Mesenchymal stem cell (in vitro differentiated cells and primary cell): ENCODE measurements around the gene NEDD4L.

Experiments
- DNase-seq: peaks from one replicate; pipeline ENCODE4 v3.0.0-alpha.2; 2013
- H2AFZ ChIP-seq: one replicate; pipeline ENCODE4 v1.6.1; 2013; ENCODE audit warnings: low read depth, mild to moderate bottlenecking, control low read depth, inconsistent platforms, low read length, moderate library complexity
- H2AK5ac ChIP-seq: 2 replicates; pipeline ENCODE4 v1.6.1; 2013; ENCODE audit warnings: low read length, moderate library complexity, mild to moderate bottlenecking, inconsistent platforms; ENCODE audit not compliant: severe bottlenecking
- H2BK120ac ChIP-seq: one replicate; pipeline ENCODE4 v1.6.1; 2013; ENCODE audit warnings: low read depth, mild to moderate bottlenecking, inconsistent platforms, low read length, moderate library complexity
- H2BK12ac ChIP-seq, 2 experiments: one replicate each; pipeline ENCODE4 v1.6.1; 2013; ENCODE audit warnings: inconsistent platforms in 2 of 2, low read length in 2 of 2, mild to moderate bottlenecking in 2 of 2, moderate library complexity in 2 of 2, control low read depth in 1 of 2
- H2BK15ac ChIP-seq: one replicate; pipeline ENCODE4 v1.6.1; 2013; ENCODE audit warnings: mild to moderate bottlenecking, low read depth, inconsistent platforms; ENCODE audit not compliant: poor library complexity, severe bottlenecking
- H2BK5ac ChIP-seq: 2 replicates; pipeline ENCODE4 v1.6.1; 2013; ENCODE audit warnings: low read depth, mild to moderate bottlenecking, low read length, control low read depth, inconsistent platforms; ENCODE audit not compliant: poor library complexity, severe bottlenecking
- H3K14ac ChIP-seq, 2 experiments: one replicate each; pipeline ENCODE4 v1.6.1; 2013; ENCODE audit warnings: inconsistent platforms in 2 of 2, low read length in 2 of 2, control low read depth in 1 of 2, mild to moderate bottlenecking in 1 of 2, moderate library complexity in 1 of 2
- H3K18ac ChIP-seq, 2 experiments: one replicate each; pipeline ENCODE4 v1.6.1; 2013; ENCODE audit warnings: inconsistent platforms in 2 of 2, low read length in 2 of 2, control low read depth in 1 of 2, low read depth in 1 of 2, mild to moderate bottlenecking in 1 of 2
- H3K23ac ChIP-seq, 2 experiments: one replicate each; pipeline ENCODE4 v1.6.1; 2013; ENCODE audit warnings: inconsistent platforms in 2 of 2, low read length in 2 of 2, mild to moderate bottlenecking in 2 of 2, moderate library complexity in 2 of 2, control low read depth in 1 of 2
- H3K27ac ChIP-seq: 2 replicates; pipeline ENCODE4 v1.5.1; 2013; ENCODE audit warnings: mild to moderate bottlenecking, moderate library complexity, low read length, control low read depth, inconsistent platforms; ENCODE audit not compliant: poor library complexity, severe bottlenecking
- H3K27me3 ChIP-seq, 2 experiments: 2 replicates each; pipeline versions ENCODE4 v1.6.1 to v1.7.0; 2013; ENCODE audit warnings: low read length in 2 of 2, mild to moderate bottlenecking in 2 of 2, moderate library complexity in 2 of 2, control low read depth in 1 of 2, inconsistent platforms in 1 of 2; ENCODE audit not compliant: control insufficient read depth in 1 of 2, insufficient read depth in 1 of 2
- H3K36me3 ChIP-seq, 2 experiments: 2 replicates each; pipeline versions ENCODE4 v1.6.1 to v1.7.0; 2013; ENCODE audit warnings: low read length in 2 of 2, control low read depth in 1 of 2, inconsistent platforms in 1 of 2, low read depth in 1 of 2, mild to moderate bottlenecking in 1 of 2; ENCODE audit not compliant: insufficient read depth in 2 of 2, control insufficient read depth in 1 of 2
- H3K4ac ChIP-seq, 2 experiments: one replicate each; pipeline ENCODE4 v1.6.1; 2013; ENCODE audit warnings: inconsistent platforms in 2 of 2, low read length in 2 of 2, mild to moderate bottlenecking in 2 of 2, moderate library complexity in 2 of 2, control low read depth in 1 of 2, low read depth in 1 of 2
- H3K4me1 ChIP-seq: 2 replicates; pipeline ENCODE4 v1.6.1; 2013; ENCODE audit warnings: low read depth, low read length, control low read depth; ENCODE audit not compliant: control insufficient read depth, insufficient read depth
- H3K4me2 ChIP-seq: 2 replicates; pipeline ENCODE4 v1.6.1; 2013; ENCODE audit warnings: low read length, mild to moderate bottlenecking, inconsistent platforms; ENCODE audit not compliant: poor library complexity, severe bottlenecking
- H3K4me3 ChIP-seq, 2 experiments: 2 replicates each; pipeline versions ENCODE4 v1.5.1 to v1.7.0; 2013; ENCODE audit warnings: low read length in 2 of 2, mild to moderate bottlenecking in 2 of 2, control low read depth in 1 of 2, low read depth in 1 of 2; ENCODE audit not compliant: insufficient read depth in 1 of 2
- H3K79me1 ChIP-seq: replicated peaks from 2 replicates; pipeline ENCODE4 v1.6.1; 2013; ENCODE audit warnings: mild to moderate bottlenecking, control low read depth, low read length, inconsistent platforms; ENCODE audit not compliant: poor library complexity, severe bottlenecking
- H3K9ac ChIP-seq: 2 replicates; pipeline ENCODE4 v1.7.0; 2013; ENCODE audit warnings: mild to moderate bottlenecking, low read length, moderate library complexity
- H3K9me3 ChIP-seq: 2 replicates; pipeline ENCODE4 v1.7.0; 2013; ENCODE audit warnings: mild to moderate bottlenecking, low read length; ENCODE audit not compliant: control insufficient read depth
- H4K8ac ChIP-seq: one replicate; pipeline ENCODE4 v1.6.1; 2013; ENCODE audit warnings: inconsistent platforms, mild to moderate bottlenecking, low read length, moderate library complexity
- H4K91ac ChIP-seq: one replicate; pipeline ENCODE4 v1.6.1; 2013; ENCODE audit warnings: mild to moderate bottlenecking, low read length, inconsistent platforms
- WGBS: methylation state at CpG from one replicate; pipeline ENCODE4 v1.1.7; 2013; ENCODE audit warnings: mixed read lengths; 5-methylcytosine and 5-hydroxymethylcytosine counted together

Gene NEDD4L

DNA sequence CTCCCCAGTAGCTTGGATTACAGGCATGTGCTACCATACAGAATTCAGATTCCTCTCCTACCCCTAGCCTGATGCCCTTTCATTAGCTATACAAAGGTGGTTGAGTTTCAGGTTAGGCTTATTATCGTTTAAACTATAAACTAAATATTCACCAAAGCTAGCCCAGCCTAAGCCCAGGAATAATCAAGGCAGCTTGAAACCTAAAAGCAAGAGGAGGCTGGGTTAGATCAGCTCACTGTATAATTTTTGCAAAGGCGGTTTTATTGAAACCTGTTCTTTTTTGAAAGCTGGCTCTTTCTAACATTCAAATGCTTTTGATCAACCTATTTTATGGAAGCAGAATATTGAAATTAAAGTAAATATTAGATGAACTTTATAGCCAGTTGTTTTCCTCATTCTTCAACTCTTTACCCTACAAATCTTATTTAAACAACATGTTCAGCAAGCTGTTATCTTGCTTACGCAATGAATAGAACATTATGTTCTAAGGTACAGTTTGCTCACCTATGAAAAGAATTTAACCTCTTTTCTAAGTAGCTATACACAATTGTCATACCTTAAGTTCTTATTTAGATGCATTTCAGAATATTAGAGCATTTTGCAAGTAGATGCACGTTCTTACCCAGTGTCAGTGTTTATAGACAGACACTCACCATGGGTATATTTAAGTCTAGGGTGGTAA, 241.6 kb downstream of the NEDD4L start:
- Histone ChIP-seq H3K23ac (no peak overlapping the region), H3K27ac (no peak overlapping the region), H3K36me3 (no peaks in the 10 kb centered on the region), H3K4me3 (no peak overlapping the region), H3K9ac (no peak overlapping the region), H3K4me1 (peaks cover 2% of the 10 kb centered on the region), H2AFZ (no peak overlapping the region), H2BK5ac (no peak overlapping the region), H3K27me3 (no peaks in the 10 kb centered on the region), H2BK12ac (no peak overlapping the region), H2AK5ac (no peak overlapping the region), H3K79me1 (peaks cover 12% of the 10 kb centered on the region), H2BK120ac (no peak overlapping the region), H3K4ac (no peak overlapping the region), H3K14ac (no peak overlapping the region), H3K4me2 (no peak overlapping the region), H3K9me3 (no peaks in the 10 kb centered on the region), H3K18ac (no peak overlapping the region), H2BK15ac (no peak overlapping the region), H4K91ac (no peak overlapping the region), H4K8ac (no peak overlapping the region)
- DNase-seq: no peak
- 100% methylated on average over 1 of the region's 4 CpGs for WGBS

DNA sequence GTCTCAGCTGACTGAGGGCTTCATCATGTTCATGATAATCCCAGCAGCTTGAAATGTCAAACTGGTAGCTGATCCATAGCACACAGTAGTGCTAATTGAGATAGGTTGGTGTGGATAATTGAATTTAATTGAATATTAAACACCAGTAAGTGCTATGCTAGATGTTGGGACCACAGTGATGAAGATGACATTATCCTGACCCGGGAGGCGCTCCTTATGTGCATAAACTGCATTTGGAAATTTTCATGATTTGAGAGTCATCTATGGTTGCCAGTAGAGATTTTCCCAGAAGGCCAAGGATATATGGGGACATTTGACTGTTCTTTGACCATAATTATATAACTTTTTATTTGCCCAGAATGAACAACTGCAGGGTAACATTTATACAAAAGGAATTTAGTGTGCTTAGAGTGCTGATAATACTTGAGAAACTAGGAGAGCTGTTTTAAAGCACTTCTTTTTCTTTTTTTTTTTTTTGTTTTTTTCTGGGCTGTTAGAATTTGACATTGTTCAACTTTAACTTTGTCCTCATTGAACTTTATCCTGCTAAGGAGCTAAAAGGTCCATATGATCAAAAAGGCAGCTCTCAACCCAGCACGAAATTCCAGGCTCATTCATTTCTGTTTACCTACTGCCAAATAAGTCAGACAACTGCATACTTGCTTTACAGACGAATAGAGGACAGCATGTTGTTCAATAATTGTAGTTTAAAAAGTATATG, 242.8 kb downstream of the NEDD4L start:
- H3K9ac ChIP-seq: no peak overlapping the region
- no peak overlapping the region for H3K18ac ChIP-seq
- peaks cover 6% of the 10 kb centered on the region for H3K4me1 ChIP-seq
- peaks cover 0 to 4% of the 10 kb centered on the region in 2 experiments for H3K36me3 ChIP-seq
- H3K4me3 ChIP-seq: no peak overlapping the region
- no peaks in the 10 kb centered on the region for H3K9me3 ChIP-seq
- H3K4ac ChIP-seq: no peak overlapping the region
- DNase-seq: no peak
- no peak overlapping the region for H2BK120ac ChIP-seq
- H2AFZ ChIP-seq: no peak overlapping the region
- no peak overlapping the region for H2BK5ac ChIP-seq
- H3K23ac ChIP-seq: no peak overlapping the region
- H3K4me2 ChIP-seq: no peak overlapping the region
- WGBS: 100% methylated on average over 3 of the region's 4 CpGs
- H3K27ac ChIP-seq: no peak overlapping the region
- no peak overlapping the region for H2AK5ac ChIP-seq
- no peak overlapping the region for H4K91ac ChIP-seq
- no peak overlapping the region for H2BK12ac ChIP-seq
- H3K14ac ChIP-seq: no peak overlapping the region
- H3K27me3 ChIP-seq: no peaks in the 10 kb centered on the region
- no peak overlapping the region for H4K8ac ChIP-seq
- no peak overlapping the region for H2BK15ac ChIP-seq
- peaks cover 21% of the 10 kb centered on the region for H3K79me1 ChIP-seq

DNA sequence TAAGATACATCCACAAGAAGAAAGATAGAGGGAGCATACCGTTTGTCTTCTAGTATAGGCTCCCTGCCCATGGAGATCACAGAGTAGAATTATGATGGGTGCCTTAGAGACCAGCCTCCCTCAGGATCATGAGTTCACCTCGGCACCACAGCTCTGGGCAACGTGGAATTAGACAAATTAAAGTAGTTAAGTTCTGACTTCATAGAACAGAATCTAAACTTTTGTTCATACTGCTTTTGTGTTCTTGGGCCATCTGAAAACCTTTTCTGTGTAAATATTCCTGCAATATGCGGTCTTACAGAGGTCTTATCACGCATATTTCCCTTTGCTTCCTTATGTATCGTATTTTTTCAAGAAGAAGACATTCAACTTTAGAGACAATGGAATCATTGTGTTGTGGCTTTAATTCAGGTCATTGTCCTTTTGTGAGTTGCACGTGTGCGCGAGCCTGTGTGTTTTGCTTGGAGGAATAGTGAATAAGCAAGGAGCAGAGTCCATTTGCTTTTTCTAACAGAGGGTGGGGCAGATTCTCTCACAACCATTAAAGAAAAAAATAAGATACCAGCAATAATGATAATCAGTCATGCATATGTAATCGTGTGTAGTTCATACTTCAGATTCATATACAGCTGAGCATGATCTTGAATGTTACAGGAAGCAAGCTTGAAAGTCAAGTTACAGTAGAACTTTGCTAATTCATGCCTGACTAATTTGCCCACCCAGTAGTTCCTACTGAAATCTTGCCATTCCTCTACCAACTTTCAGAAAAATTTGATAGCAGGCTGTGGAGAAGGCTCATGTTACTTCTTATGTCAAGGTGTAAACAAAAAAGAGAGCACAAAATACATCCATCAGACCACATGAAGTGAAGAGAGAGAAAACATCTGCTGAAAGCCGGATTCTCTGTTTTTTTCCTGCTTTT, 243.6 kb downstream of the NEDD4L start:
- Histone ChIP-seq H2BK15ac (no peak overlapping the region), H3K4me1 (peaks cover 6% of the 10 kb centered on the region), H3K23ac (no peak overlapping the region), H3K4me3 (no peak overlapping the region), H3K79me1 (peaks cover 26% of the 10 kb centered on the region), H3K4me2 (no peak overlapping the region), H4K91ac (no peak overlapping the region), H3K9me3 (no peaks in the 10 kb centered on the region), H3K36me3 (peaks cover 0 to 8% of the 10 kb centered on the region in 2 experiments), H2BK5ac (no peak overlapping the region), H3K27me3 (no peaks in the 10 kb centered on the region), H2BK120ac (no peak overlapping the region), H3K27ac (no peak overlapping the region), H3K4ac (no peak overlapping the region), H3K14ac (no peak overlapping the region), H3K9ac (no peak overlapping the region), H2AK5ac (no peak overlapping the region), H2BK12ac (no peak overlapping the region), H3K18ac (no peak overlapping the region), H4K8ac (no peak overlapping the region), H2AFZ (no peak overlapping the region)
- WGBS: 95% methylated on average over 10 of the region's 11 CpGs
- DNase-seq: no peak
